Measurements from ENCODE around the gene CNKSR3.

DNA sequence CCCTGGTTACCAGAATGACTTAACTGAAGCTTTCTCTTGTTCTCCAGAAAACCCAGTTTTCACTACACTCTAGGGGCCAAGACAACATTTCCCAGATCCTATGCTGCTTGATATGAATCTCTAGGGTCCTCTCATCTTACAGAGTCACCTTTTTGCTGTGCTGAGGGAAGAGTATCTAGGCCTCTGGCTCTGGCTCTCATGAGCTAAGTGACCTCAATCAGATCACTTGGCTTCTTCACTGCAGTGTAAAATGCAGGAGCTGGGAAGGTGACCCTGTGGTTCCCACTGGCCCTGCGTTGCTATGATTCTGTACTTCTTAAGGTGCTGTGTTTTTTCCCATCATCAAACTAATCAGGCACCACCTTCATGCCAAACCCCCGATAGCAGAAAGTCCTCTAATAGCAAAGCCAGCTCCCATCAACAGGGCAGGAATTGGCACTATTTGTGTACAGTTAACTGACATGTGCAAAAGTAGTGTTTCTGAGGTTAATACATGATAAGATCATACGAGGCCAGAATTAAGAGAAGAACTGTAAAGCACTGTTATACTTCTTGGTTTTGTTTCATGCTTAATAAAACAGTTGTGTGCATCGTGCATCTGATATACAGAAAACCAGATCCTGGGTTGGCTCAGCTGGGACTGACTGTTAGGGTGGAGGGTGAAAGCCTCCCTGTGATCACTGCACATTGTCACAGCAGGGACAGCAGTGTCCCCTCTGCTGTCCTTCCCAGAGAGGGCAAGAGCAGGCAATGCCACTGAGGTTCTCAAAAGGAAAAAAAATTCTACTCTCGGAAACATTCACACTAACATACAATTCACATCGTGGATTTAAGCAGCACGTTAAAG, 46.7 kb downstream of the CNKSR3 start:
- no peak for TF ChIP-seq POLR2A (IDR thresholded peaks at IDR 0.05; ENCODE audit: low read length)
- no peak for TF ChIP-seq GATA1 (IDR thresholded peaks at IDR 0.05; ENCODE audit: low read depth, low read length)

All from erythroblast (primary cell).